GM10847 (cell line): ENCODE measurements around the gene ZNF493.
A peak's percentile ranks its signal among the peaks of the same experiment; 100 is the strongest.

ENCODE experiments used
- POLR2A ChIP-seq: IDR thresholded peaks from 2 replicates; pipeline ENCODE4 v1.6.1; 2011; ENCODE audit not compliant: insufficient read length; ENCODE audit errors: extremely low read depth

The ZNF493 gene

GRCh38 chr19:21396893-21397572 is at the start of gene ZNF493:
TSS of gene ZNF493 (plus strand) at chr19:21397133. CDS start at chr19:21397238, 105 bp downstream.
- peak; percentile 58 for TF ChIP-seq POLR2A

- TF ChIP-seq POLR2A: no peak
Observed at GRCh38 chr19:21352830-21353229, 44.1 kb upstream of the ZNF493 start.

- peak; percentile 40 for TF ChIP-seq POLR2A
Observed at GRCh38 chr19:21358768-21359451, 38.0 kb upstream of the ZNF493 start, which contains the start of gene ZNF738. TSS of gene ZNF738 (plus strand) at chr19:21359000. CDS start at chr19:21359141, 141 bp downstream.

- no peak for TF ChIP-seq POLR2A
Observed at GRCh38 chr19:21362291-21362690, 34.6 kb upstream of the ZNF493 start.

- no peak for TF ChIP-seq POLR2A
Observed at GRCh38 chr19:21383980-21384582, 12.9 kb upstream of the ZNF493 start.

GRCh38 chr19:21396121-21396520 is 812 bp upstream of the ZNF493 start:
- no peak for TF ChIP-seq POLR2A

GRCh38 chr19:21398851-21399250 is 1.9 kb downstream of the ZNF493 start:
- TF ChIP-seq POLR2A: no peak

- no peak for TF ChIP-seq POLR2A
Observed at GRCh38 chr19:21402303-21402985, 5.5 kb downstream of the ZNF493 start.

GRCh38 chr19:21410166-21410565 is 13.2 kb downstream of the ZNF493 start:
- TF ChIP-seq POLR2A: no peak

GRCh38 chr19:21422244-21422643 is 25.3 kb downstream of the ZNF493 start:
- no peak for TF ChIP-seq POLR2A

- TF ChIP-seq POLR2A: no peak
Observed at GRCh38 chr19:21423057-21424041, 26.4 kb downstream of the ZNF493 start.

- no peak for TF ChIP-seq POLR2A
Observed at GRCh38 chr19:21430675-21431074, 33.7 kb downstream of the ZNF493 start.

GRCh38 chr19:21432590-21432989 is 35.7 kb downstream of the ZNF493 start:
- no peak for TF ChIP-seq POLR2A

- TF ChIP-seq POLR2A: no peak
Observed at GRCh38 chr19:21434516-21434915, 37.6 kb downstream of the ZNF493 start.
